ENCODE data around the gene KRTAP5-5.
"Not testable (repeated sequence)": the region's sequence is repeated elsewhere in the genome, so short reads cannot be mapped to it uniquely, and the experiment has no call there.

Gene KRTAP5-5

GRCh38 chr11:1607901-1608300 is 21.7 kb upstream of the KRTAP5-5 start:
- peaks cover 7 to 26% of the 10 kb centered on the region in 2 donors for H3K27me3 ChIP-seq (ENCODE audit: control insufficient read depth in 1 of 2, insufficient read depth in 2 of 2, low read length in 2 of 2)
- not testable (repeated sequence) for H3K36me3 ChIP-seq (ENCODE audit: control insufficient read depth in 2 of 2, insufficient read depth in 2 of 2, low read length in 2 of 2); H3K27ac ChIP-seq (ENCODE audit: low read length); H3K9me3 ChIP-seq (ENCODE audit: control insufficient read depth in 2 of 2, low read length in 2 of 2); H3K4me3 ChIP-seq (ENCODE audit: low read length in 2 of 2); H3K9ac ChIP-seq (ENCODE audit: low read length in 2 of 2); H3K4me1 ChIP-seq (ENCODE audit: control insufficient read depth, insufficient read depth, low read length)

GRCh38 chr11:1608363-1608762 is 21.2 kb upstream of the KRTAP5-5 start, which contains the start of gene KRTAP5-3:
Gene KRTAP5-3 (minus strand): TSS chr11:1608463. CDS start chr11:1608385, 78 bp downstream.
- H3K9me3 ChIP-seq (ENCODE audit: control insufficient read depth in 2 of 2, low read length in 2 of 2), result no peaks in the 10 kb centered on the region
- H3K4me3 ChIP-seq (ENCODE audit: low read length in 2 of 2), result no peak within 1 kb of the TSS
- peaks cover 7 to 26% of the 10 kb centered on the region in 2 donors for H3K27me3 ChIP-seq (ENCODE audit: control insufficient read depth in 1 of 2, insufficient read depth in 2 of 2, low read length in 2 of 2)
- H3K36me3 ChIP-seq (ENCODE audit: control insufficient read depth in 2 of 2, insufficient read depth in 2 of 2, low read length in 2 of 2), result no peaks in the 10 kb centered on the region
- H3K4me1 ChIP-seq (ENCODE audit: control insufficient read depth, insufficient read depth, low read length), result peaks cover 3% of the 10 kb centered on the region
- H3K9ac ChIP-seq (ENCODE audit: low read length in 2 of 2), result no peak within 1 kb of the TSS
- no peak within 1 kb of the TSS for H3K27ac ChIP-seq (ENCODE audit: low read length)

GRCh38 chr11:1618231-1618630 is 11.3 kb upstream of the KRTAP5-5 start:
- Histone ChIP-seq H3K9me3 (ENCODE audit: control insufficient read depth in 2 of 2, low read length in 2 of 2) (no peaks in the 10 kb centered on the region), H3K27ac (ENCODE audit: low read length) (no peak overlapping the region), H3K4me3 (ENCODE audit: low read length in 2 of 2) (no peak overlapping the region), H3K9ac (ENCODE audit: low read length in 2 of 2) (no peak overlapping the region), H3K36me3 (ENCODE audit: control insufficient read depth in 2 of 2, insufficient read depth in 2 of 2, low read length in 2 of 2) (no peaks in the 10 kb centered on the region), H3K27me3 (ENCODE audit: control insufficient read depth in 1 of 2, insufficient read depth in 2 of 2, low read length in 2 of 2) (peaks cover 7 to 15% of the 10 kb centered on the region in 2 donors), H3K4me1 (ENCODE audit: control insufficient read depth, insufficient read depth, low read length) (no peaks in the 10 kb centered on the region)

- Histone ChIP-seq H3K27ac (ENCODE audit: low read length) (no peak overlapping the region), H3K9me3 (ENCODE audit: control insufficient read depth in 2 of 2, low read length in 2 of 2) (no peaks in the 10 kb centered on the region), H3K27me3 (ENCODE audit: control insufficient read depth in 1 of 2, insufficient read depth in 2 of 2, low read length in 2 of 2) (peaks cover 7 to 15% of the 10 kb centered on the region in 2 donors), H3K9ac (ENCODE audit: low read length in 2 of 2) (no peak overlapping the region), H3K36me3 (ENCODE audit: control insufficient read depth in 2 of 2, insufficient read depth in 2 of 2, low read length in 2 of 2) (no peaks in the 10 kb centered on the region), H3K4me1 (ENCODE audit: control insufficient read depth, insufficient read depth, low read length) (no peaks in the 10 kb centered on the region), H3K4me3 (ENCODE audit: low read length in 2 of 2) (no peak overlapping the region)
These were observed 10.1 kb upstream of the KRTAP5-5 start for GRCh38 chr11:1619449-1619848.

GRCh38 chr11:1622086-1622485 is 7.5 kb upstream of the KRTAP5-5 start, which contains the start of gene KRTAP5-4:
Gene KRTAP5-4 (minus strand): TSS chr11:1622138. CDS start chr11:1622093, 45 bp downstream.
- Histone ChIP-seq H3K27ac (ENCODE audit: low read length) (no peak within 1 kb of the TSS), H3K9ac (ENCODE audit: low read length in 2 of 2) (no peak within 1 kb of the TSS), H3K9me3 (ENCODE audit: control insufficient read depth in 2 of 2, low read length in 2 of 2) (no peaks in the 10 kb centered on the region), H3K4me3 (ENCODE audit: low read length in 2 of 2) (no peak within 1 kb of the TSS), H3K4me1 (ENCODE audit: control insufficient read depth, insufficient read depth, low read length) (no peaks in the 10 kb centered on the region), H3K27me3 (ENCODE audit: control insufficient read depth in 1 of 2, insufficient read depth in 2 of 2, low read length in 2 of 2) (peaks cover 0 to 5% of the 10 kb centered on the region in 2 donors), H3K36me3 (ENCODE audit: control insufficient read depth in 2 of 2, insufficient read depth in 2 of 2, low read length in 2 of 2) (no peaks in the 10 kb centered on the region)

- Histone ChIP-seq H3K4me1 (ENCODE audit: control insufficient read depth, insufficient read depth, low read length) (no peaks in the 10 kb centered on the region), H3K27me3 (ENCODE audit: control insufficient read depth in 1 of 2, insufficient read depth in 2 of 2, low read length in 2 of 2) (peaks cover 4 to 9% of the 10 kb centered on the region in 2 donors), H3K27ac (ENCODE audit: low read length) (no peak overlapping the region), H3K9me3 (ENCODE audit: control insufficient read depth in 2 of 2, low read length in 2 of 2) (no peaks in the 10 kb centered on the region), H3K36me3 (ENCODE audit: control insufficient read depth in 2 of 2, insufficient read depth in 2 of 2, low read length in 2 of 2) (no peaks in the 10 kb centered on the region), H3K9ac (ENCODE audit: low read length in 2 of 2) (no peak overlapping the region), H3K4me3 (ENCODE audit: low read length in 2 of 2) (no peak overlapping the region)
These were observed 5.9 kb upstream of the KRTAP5-5 start for GRCh38 chr11:1623716-1624115.

- H3K27me3 ChIP-seq (ENCODE audit: control insufficient read depth in 1 of 2, insufficient read depth in 2 of 2, low read length in 2 of 2), result peaks cover 11 to 12% of the 10 kb centered on the region in 2 donors
These were observed 5.0 kb upstream of the KRTAP5-5 start for GRCh38 chr11:1624621-1625020.

GRCh38 chr11:1625541-1625940 is 4.0 kb upstream of the KRTAP5-5 start:
- Histone ChIP-seq H3K36me3 (ENCODE audit: control insufficient read depth in 2 of 2, insufficient read depth in 2 of 2, low read length in 2 of 2) (no peaks in the 10 kb centered on the region), H3K27ac (ENCODE audit: low read length) (no peak overlapping the region)

More at GRCh38 chr11:1624621-1625020, 5.0 kb upstream of the KRTAP5-5 start:
- Histone ChIP-seq H3K9ac (ENCODE audit: low read length in 2 of 2) (no peak overlapping the region), H3K36me3 (ENCODE audit: control insufficient read depth in 2 of 2, insufficient read depth in 2 of 2, low read length in 2 of 2) (no peaks in the 10 kb centered on the region), H3K4me3 (ENCODE audit: low read length in 2 of 2) (no peak overlapping the region), H3K9me3 (ENCODE audit: control insufficient read depth in 2 of 2, low read length in 2 of 2) (no peaks in the 10 kb centered on the region), H3K27ac (ENCODE audit: low read length) (no peak overlapping the region), H3K4me1 (ENCODE audit: control insufficient read depth, insufficient read depth, low read length) (no peaks in the 10 kb centered on the region)

GRCh38 chr11:1628506-1629325 is 859 bp upstream of the KRTAP5-5 start:
- Histone ChIP-seq H3K9me3 (ENCODE audit: control insufficient read depth in 2 of 2, low read length in 2 of 2) (no peaks in the 10 kb centered on the region), H3K4me1 (ENCODE audit: control insufficient read depth, insufficient read depth, low read length) (no peaks in the 10 kb centered on the region), H3K27ac (ENCODE audit: low read length) (no peak overlapping the region), H3K4me3 (ENCODE audit: low read length in 2 of 2) (no peak overlapping the region), H3K27me3 (ENCODE audit: control insufficient read depth in 1 of 2, insufficient read depth in 2 of 2, low read length in 2 of 2) (peaks cover 20 to 28% of the 10 kb centered on the region in 2 donors), H3K9ac (ENCODE audit: low read length in 2 of 2) (no peak overlapping the region), H3K36me3 (ENCODE audit: control insufficient read depth in 2 of 2, insufficient read depth in 2 of 2, low read length in 2 of 2) (no peaks in the 10 kb centered on the region)

More at GRCh38 chr11:1625541-1625940, 4.0 kb upstream of the KRTAP5-5 start:
- H3K4me1 ChIP-seq (ENCODE audit: control insufficient read depth, insufficient read depth, low read length), result no peaks in the 10 kb centered on the region
- H3K9me3 ChIP-seq (ENCODE audit: control insufficient read depth in 2 of 2, low read length in 2 of 2), result no peaks in the 10 kb centered on the region
- no peak overlapping the region for H3K9ac ChIP-seq (ENCODE audit: low read length in 2 of 2)
- H3K27me3 ChIP-seq (ENCODE audit: control insufficient read depth in 1 of 2, insufficient read depth in 2 of 2, low read length in 2 of 2), result peaks cover 12 to 15% of the 10 kb centered on the region in 2 donors
- no peak overlapping the region for H3K4me3 ChIP-seq (ENCODE audit: low read length in 2 of 2)

- no peaks in the 10 kb centered on the region for H3K4me1 ChIP-seq (ENCODE audit: control insufficient read depth, insufficient read depth, low read length)
- H3K36me3 ChIP-seq (ENCODE audit: control insufficient read depth in 2 of 2, insufficient read depth in 2 of 2, low read length in 2 of 2), result no peaks in the 10 kb centered on the region
- H3K4me3 ChIP-seq (ENCODE audit: low read length in 2 of 2), result no peak overlapping the region
- no peak overlapping the region for H3K9ac ChIP-seq (ENCODE audit: low read length in 2 of 2)
- peaks cover 20 to 33% of the 10 kb centered on the region in 2 donors for H3K27me3 ChIP-seq (ENCODE audit: control insufficient read depth in 1 of 2, insufficient read depth in 2 of 2, low read length in 2 of 2)
- H3K9me3 ChIP-seq (ENCODE audit: control insufficient read depth in 2 of 2, low read length in 2 of 2), result no peaks in the 10 kb centered on the region
- H3K27ac ChIP-seq (ENCODE audit: low read length), result no peak overlapping the region
These were observed 696 bp downstream of the KRTAP5-5 start for GRCh38 chr11:1630271-1630670.

- Histone ChIP-seq H3K4me1 (ENCODE audit: control insufficient read depth, insufficient read depth, low read length) (no peaks in the 10 kb centered on the region), H3K27me3 (ENCODE audit: control insufficient read depth in 1 of 2, insufficient read depth in 2 of 2, low read length in 2 of 2) (peaks cover 20 to 33% of the 10 kb centered on the region in 2 donors), H3K27ac (ENCODE audit: low read length) (no peak overlapping the region), H3K4me3 (ENCODE audit: low read length in 2 of 2) (no peak overlapping the region), H3K9me3 (ENCODE audit: control insufficient read depth in 2 of 2, low read length in 2 of 2) (no peaks in the 10 kb centered on the region), H3K9ac (ENCODE audit: low read length in 2 of 2) (no peak overlapping the region), H3K36me3 (ENCODE audit: control insufficient read depth in 2 of 2, insufficient read depth in 2 of 2, low read length in 2 of 2) (no peaks in the 10 kb centered on the region)
These were observed 1.5 kb downstream of the KRTAP5-5 start for GRCh38 chr11:1631066-1631568.

All from stomach smooth muscle (tissue), 2 donors.